ENCODE data around the gene PHYHD1.

DNA sequence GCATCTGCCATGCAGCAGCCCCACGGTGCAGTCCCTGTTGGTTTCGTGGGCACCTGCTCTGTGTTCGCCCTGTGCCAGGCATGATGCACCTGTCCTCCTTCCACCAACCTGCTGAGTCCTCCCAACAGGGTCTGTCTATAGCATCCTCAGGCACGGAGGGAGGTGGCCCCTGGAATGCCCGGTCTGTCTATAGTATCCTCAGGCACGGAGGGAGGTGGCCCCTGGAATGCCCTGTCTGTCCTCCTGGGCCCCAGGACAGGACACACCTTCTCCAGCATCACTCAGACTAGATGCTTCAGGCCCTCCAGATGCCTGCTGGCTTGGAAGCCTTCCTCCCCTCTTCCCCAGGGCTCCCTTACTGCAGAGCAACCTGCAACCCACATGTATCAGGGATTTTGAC, 9.9 kb upstream of the PHYHD1 start:
- TF ChIP-seq HDGF (IDR thresholded peaks at IDR 0.05; ENCODE audit: borderline replicate concordance) (no peak), FOXM1 (IDR thresholded peaks at IDR 0.05; ENCODE audit: borderline replicate concordance) (no peak), ZNF384 (IDR thresholded peaks at IDR 0.05) (no peak), SP1 (IDR thresholded peaks at IDR 0.05) (no peak), ARNT (IDR thresholded peaks at IDR 0.05) (no peak), BHLHE40 (IDR thresholded peaks at IDR 0.05; ENCODE audit: borderline replicate concordance) (no peak), TARDBP (IDR thresholded peaks at IDR 0.05) (no peak), SUZ12 (IDR thresholded peaks at IDR 0.05) (no peak), NFRKB (IDR thresholded peaks at IDR 0.05) (no peak), L3MBTL2 (conservative IDR thresholded peaks at IDR 0.05) (no peak), ELF4 (IDR thresholded peaks at IDR 0.05) (no peak)

All from HEK293T (cell line).